Measurements from ENCODE around the gene BLOC1S5.
"Not testable (repeated sequence)": the region's sequence is repeated elsewhere in the genome, so short reads cannot be mapped to it uniquely, and the experiment has no call there.

BLOC1S5 gene

DNA sequence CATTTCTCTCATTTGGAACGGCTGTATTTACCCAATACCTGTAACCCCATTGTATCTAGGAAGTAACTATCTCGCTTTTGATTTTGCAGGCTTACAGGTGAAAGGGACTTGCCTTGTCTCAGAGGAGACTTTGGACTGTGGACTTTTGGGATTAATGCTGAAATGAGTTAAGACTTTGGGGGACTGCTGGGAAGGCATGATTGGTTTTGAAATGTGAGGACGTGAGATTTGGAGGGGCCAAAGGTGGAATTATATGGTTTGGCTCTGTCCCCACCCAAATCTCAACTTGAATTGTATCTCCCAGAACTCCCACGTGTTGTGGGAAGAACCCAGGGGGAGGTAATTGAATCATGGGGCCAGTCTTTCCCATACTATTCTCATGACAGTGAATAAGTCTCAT lies 18.4 kb downstream of the BLOC1S5 start:
- DNase-seq = not testable (repeated sequence)

DNA sequence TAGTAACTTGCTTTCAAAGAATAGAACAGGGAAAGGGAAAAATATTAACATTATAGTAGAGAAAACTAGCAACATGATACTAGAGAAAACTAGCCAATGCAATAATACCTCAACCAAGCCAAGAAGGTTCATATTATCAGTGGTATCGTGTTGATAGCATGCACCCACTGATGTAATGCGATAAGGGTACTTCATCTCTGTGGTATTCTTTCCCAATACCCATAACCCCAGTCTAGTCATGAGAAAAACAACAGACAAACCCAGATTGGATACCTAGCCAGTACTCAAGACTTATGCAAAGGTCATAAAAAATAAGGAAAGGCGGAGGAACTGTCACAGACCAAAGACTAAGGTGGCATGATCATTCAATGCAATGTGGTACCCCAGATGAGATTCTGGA lies 21.0 kb downstream of the BLOC1S5 start:
- DNase-seq = no peak

- DNase-seq = no peak
Measured at GRCh38 chr6:8041913-8042583, 22.1 kb downstream of the BLOC1S5 start.

DNA sequence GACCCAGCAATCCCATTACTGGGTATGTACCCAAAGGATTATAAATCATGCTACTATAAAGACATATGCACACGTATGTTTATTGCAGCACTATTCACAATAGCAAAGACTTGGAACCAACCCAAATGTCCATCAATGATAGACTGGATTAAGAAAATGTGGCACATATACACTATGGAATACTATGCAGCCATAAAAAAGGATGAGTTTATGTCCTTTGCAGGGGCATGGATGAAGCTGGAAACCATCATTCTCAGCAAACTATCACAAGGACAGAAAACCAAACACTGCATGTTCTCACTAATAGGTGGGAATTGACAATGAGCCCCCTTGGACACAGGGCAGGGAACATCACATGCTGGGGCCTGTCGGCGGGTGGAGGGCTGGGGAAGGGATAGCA lies 30.1 kb downstream of the BLOC1S5 start:
- DNase-seq = not testable (repeated sequence)

DNA sequence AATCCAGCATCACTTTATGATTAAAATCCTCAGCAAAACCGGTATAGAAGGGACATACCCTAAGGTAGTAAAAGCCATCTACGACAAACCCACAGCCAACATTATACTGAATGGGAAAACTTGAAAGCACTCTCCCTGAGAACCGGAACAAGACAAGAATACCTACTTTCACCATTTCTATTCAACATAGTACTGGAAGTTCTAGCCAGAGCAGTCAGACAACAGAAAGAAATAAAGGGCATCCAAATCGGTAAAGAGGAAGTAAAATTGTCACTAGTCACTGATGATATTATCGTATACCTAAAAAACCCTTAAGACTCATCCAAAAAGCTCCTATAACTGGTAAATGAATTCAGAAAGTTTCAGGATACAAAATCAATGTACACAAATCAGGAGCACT lies 33.3 kb downstream of the BLOC1S5 start:
- DNase-seq = no peak

GRCh38 chr6:8029243-8029870 lies 34.8 kb downstream of the BLOC1S5 start:
- no peak for DNase-seq

GRCh38 chr6:8027965-8028651 lies 36.1 kb downstream of the BLOC1S5 start:
- no peak for DNase-seq

- DNase-seq = no peak
Measured at GRCh38 chr6:8026800-8027199, 37.4 kb downstream of the BLOC1S5 start.

DNA sequence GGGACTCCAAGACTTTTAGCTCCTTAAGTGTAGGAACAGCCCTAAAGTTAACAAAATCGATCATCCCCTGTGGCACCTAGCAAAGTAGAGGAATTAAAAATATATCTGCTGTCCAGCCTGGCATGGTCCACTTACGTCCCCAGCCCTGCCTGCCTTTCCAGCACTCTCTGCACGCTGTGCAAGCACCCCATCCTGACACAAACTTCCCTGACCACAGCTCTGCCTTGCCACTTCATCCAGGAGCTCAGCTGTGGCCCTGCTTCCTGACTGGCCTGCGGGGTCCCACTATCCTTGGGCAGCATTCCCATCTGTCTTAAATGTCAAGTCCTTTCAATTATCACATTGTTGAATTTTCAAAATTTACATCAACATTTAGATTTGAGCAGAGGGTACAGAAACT lies 39.0 kb downstream of the BLOC1S5 start:
- DNase-seq = no peak

DNA sequence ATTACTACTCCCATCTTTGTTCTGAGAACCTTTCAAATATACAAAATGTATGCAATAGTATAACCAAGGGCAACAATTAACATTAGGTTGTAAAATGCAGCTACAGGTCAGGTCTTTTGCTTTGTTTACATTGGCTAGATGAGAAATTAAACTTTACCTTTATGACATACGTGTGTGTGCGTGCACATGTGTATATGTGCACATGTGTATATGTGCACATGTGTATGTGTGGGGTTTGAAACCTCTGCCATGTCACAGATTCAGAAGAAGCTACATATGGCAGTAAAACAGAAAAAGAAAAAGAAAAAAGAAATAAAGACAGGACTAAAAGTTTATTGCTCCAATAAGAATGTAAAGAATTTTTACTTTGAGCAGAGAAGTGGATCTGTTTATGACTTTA lies 40.6 kb downstream of the BLOC1S5 start:
- DNase-seq = no peak

DNA sequence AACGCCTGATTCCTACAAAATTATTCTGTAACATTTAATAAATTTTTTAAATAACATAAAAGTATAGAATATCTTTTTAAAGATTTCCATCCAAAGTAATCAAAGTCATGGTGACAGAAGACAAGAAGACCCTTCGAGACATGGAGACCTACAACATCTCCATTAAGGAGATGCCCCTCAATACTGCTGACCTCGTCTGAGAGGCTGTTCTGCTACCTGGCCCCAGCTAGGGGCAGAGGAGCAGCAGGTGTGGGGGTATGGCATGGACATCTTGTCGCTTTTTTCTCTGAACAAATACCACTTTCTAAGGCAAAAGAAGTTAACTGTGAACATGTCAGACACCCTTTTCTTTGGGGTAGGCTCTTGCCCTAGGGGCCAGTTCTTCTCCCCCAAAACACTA lies 44.1 kb downstream of the BLOC1S5 start:
- DNase-seq = no peak

DNA sequence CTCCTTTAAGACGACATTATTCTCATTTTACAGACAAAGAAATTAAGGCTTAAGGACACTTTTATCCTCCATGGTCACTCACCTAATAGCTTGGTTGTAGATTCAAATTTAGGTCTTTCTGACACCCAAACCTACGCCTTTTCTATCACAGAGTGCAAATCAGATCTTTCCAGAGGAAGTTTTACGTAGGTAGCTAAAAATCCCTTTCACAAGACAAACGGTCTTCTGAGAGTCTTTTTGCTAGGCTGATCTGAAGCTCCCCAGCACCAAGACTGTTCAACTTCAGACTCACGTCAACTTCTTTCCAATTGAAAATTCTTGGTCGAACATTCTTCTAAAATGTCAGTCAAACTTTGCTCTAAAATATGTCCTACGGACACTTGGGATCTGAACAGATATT lies 46.5 kb downstream of the BLOC1S5 start:
- no peak for DNase-seq

GRCh38 chr6:8017276-8017701 lies 46.9 kb downstream of the BLOC1S5 start:
- DNase-seq = no peak

GRCh38 chr6:8014947-8015346 lies 49.2 kb downstream of the BLOC1S5 start:
- DNase-seq = no peak

DNA sequence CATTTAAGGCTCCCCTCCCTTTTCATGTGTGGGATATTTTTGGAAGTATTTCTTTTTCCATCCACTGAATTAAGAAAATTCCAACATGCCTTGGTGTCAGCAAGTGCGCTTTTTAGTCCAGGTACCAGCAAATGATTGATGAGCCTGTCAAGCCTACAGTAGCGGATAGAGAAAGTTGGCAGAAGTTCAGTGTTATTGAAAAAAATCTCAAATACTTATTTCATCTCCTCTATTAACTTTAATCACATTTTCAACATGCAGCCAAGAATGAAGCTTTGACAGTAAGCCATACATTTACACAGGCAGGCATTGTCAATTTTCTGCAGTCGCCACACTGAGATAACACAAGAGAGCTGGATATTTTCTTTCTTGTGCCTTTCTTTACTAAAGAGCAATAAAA lies 50.4 kb downstream of the BLOC1S5 start:
- no peak for DNase-seq

GRCh38 chr6:8006208-8006607 lies 58.0 kb downstream of the BLOC1S5 start:
- no peak for DNase-seq

DNA sequence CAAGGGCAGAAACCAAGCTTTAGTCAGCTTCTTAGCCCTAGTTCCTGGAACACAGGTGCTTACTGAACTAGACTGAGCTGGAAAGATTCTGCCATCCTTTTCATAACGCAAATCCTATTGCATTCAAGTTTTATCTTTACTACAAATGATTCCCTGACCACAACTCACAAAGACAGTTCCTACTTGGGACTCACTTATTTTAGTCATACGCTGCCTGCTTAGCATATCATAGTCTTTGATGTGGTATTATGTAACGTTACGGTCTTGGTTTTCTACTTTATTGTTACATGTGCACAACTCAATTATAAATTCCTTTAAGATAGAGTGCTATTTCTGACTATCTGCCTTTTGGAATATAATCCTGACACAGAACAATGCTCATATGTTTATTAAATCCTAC lies 59.1 kb downstream of the BLOC1S5 start:
- no peak for DNase-seq

GRCh38 chr6:8000636-8001035 lies 63.6 kb downstream of the BLOC1S5 start:
- no peak for DNase-seq

DNA sequence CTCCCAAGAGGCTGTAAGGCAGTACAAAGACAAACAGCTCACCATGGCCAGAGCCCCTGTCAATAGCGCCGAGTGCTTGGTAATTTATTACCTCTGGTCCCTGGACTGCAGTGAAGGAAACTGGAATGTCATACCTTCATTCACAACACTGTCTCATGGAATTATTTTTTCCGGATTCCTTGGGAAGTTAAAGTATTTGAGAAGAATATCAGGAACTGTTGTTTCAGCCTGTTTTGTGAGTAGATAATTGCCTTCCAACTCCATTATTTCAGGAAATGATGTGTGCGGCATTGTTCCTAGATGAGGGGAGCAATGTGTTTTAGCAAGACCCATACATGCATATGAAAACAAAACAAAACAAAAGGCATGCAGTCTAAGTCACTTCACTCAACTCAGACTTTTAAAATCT lies 64.0 kb downstream of the BLOC1S5 start:
- no peak for DNase-seq

GRCh38 chr6:7999201-7999600 lies 65.0 kb downstream of the BLOC1S5 start:
- no peak for DNase-seq

DNA sequence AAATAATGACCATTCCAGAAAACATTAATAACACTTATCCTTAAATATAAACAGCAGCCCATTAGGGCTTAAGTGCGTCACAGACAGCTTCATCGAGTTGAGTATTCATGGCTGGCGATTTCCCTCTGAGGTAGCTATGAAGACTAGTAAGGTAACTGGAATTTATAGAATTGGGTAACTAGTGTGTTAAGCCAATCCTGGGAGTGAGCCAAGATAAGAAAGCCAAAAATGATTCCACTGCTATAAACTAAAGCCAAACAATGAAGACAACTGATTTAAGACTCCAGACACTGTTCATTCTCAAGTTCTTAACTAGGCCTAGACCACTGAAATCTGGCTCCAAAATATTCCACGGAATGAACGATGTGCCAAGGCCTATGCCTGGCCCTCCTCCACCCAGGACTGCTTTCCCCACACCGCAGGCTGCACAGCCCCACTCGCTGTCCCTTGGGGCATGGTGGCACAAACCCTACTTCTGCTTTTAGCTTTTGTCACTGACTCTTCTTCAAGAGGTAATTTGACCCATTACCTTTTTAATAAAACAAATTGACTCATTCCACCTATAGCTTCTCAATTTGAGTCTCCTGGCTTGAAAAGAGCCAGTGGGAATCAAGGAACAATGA lies 66.0 kb downstream of the BLOC1S5 start:
- no peak for DNase-seq

GRCh38 chr6:7997286-7997685 lies 66.9 kb downstream of the BLOC1S5 start:
- DNase-seq = no peak

All from nucleus accumbens (tissue), 56 donors.